HG02981 (cell line): ENCODE measurements around the gene TNFAIP6.
A peak's percentile ranks its signal among the peaks of the same experiment; 100 is the strongest.
"Not testable (repeated sequence)": the region's sequence is repeated elsewhere in the genome, so short reads cannot be mapped to it uniquely, and the experiment has no call there.

Experiments used
- ATAC-seq: cut with Tn5 transposase; IDR thresholded peaks from one replicate; pipeline ENCODE4 v1.9.1; 2021; ENCODE audit warnings: mild to moderate bottlenecking, moderate library complexity; ENCODE audit not compliant: unreplicated experiment

The TNFAIP6 gene

DNA sequence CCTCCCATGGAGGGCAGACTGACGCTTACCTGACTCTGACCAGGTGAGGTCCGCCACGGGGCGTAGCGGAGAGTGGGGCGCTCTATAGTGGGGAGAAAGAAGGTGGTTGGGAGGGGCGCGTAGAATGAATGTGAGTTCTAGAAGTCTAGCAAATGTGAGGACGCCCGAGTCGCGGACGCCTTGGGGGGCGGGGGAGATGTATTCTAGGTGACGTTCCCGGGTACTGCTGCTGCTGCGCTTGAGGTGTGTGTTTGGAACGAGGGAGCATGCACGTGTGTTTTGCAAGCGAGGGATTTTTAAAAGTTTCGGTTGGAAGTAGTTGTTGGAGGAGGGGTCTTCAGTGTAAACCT lies 53.1 kb downstream of the TNFAIP6 start:
- peak; percentile 31 for ATAC-seq

DNA sequence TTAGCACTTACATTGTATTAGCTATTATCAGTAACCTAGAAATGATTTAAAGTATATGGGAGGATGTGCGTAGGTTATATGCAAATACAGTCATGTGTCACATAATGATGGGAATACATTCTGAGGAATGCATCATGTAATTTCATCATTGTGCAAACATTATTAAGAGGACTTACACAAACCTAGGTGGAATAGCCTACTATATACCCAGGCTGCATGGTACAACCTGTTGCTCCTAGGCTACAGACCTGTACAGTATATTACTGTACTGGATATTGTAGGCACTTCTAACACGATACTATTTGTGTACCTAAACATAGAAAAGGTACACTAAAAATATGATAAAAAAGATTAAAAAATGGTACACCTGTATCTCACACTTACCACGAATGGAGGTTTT lies 60.3 kb downstream of the TNFAIP6 start:
- ATAC-seq: no peak

DNA sequence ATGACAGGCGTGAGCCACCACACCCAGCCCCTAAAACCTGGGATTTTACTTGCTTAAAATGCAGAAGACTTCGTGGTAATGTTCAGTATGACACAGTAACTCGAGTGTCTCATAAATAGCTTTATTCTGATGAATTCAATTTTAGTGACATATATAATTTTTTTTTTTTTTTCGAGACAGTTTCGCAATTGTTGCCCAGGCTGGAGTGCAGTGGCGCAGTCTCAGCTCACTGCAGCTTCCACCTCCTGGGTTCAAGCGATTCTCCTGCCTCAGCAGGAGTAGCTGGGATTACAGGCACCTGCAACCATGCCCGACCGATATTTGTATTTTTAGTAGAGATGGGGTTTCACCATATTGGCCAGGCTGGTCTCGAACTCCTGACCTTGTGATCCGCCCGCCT lies 64.3 kb downstream of the TNFAIP6 start:
- ATAC-seq: not testable (repeated sequence)

DNA sequence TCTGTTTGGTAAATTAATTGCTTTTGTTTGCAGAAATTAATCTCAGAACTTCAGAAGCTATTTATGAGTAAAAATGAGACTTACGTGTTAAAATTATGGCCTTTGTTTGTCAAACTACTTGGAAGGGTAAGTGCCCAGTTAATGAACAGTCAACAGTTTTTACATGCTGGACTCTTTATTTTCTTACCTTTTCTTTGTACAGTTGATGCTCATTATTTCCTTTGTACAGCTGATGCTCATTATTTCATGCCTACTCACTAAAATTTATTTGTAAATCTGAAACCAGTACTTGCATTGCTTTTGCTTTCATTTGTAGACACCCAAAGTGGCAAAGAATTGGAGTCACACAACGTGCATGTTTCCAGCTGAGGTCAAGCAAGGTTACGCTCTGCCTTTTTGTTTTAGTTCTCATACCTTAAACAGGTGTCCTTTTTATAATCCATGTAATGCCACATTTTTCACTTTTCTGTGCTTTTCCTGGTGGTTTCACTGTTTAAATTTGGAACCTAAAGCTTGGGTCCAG lies 65.6 kb downstream of the TNFAIP6 start:
- peak; percentile 78 for ATAC-seq

DNA sequence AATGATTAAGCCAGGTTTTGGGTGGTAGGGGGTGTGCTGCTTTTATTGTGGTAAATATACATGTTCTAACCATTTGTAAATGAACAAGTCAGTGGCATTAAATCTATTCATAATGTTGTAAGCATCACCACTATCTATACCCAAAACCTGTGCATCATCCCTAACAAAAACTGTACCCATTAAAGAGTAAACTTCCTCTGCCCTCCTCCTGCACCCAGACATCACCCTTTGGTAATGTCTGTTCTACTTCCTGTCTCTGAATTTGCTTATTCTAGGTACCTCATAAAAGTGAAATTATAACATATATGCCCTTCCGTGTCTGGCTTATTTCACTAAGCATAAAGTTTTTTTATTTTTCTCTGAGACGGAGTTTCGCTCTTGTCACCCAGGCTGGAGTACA lies 66.4 kb downstream of the TNFAIP6 start:
- ATAC-seq: no peak
